HEK293 (cell line): ENCODE measurements around the gene C8A.

Experiments used
- CTCF ChIA-PET: fragments of 350-600 bp; formaldehyde crosslinking; extraction: SDS; loops from one replicate; lab custom pipeline; 2021; ENCODE audit warnings: antibody characterized with exemption; lab: Yijun Ruan, JAX
- POLR2A ChIA-PET: fragments of 300-600 bp; formaldehyde crosslinking; extraction: SDS; loops from one replicate; lab custom pipeline; 2020; ENCODE audit warnings: antibody characterized with exemption, inconsistent platforms; lab: Yijun Ruan, JAX
- H3K27ac ChIP-seq: fragments of 200-500 bp; sonication (Bioruptor generic); 2 replicates; pipeline ENCODE4 v1.5.1; 2014; ENCODE audit warnings: low read depth, low read length, control low read depth, inconsistent platforms; ENCODE audit errors: extremely low read depth
- H3K36me3 ChIP-seq, 2 experiments: fragments of 200-500 bp in 1 of 2; sonication (Bioruptor generic) in 1 of 2; 1 replicate in 1 of 2; 2 replicates in 1 of 2; pipeline ENCODE4 v1.5.1; 2014 to 2017; ENCODE audit warnings: inconsistent platforms in 2 of 2, low read length in 2 of 2; ENCODE audit not compliant: control insufficient read depth in 2 of 2, insufficient read depth in 1 of 2
- H3K4me1 ChIP-seq: fragments of 200-500 bp; sonication (Bioruptor generic); 2 replicates; pipeline ENCODE4 v1.5.1; 2014; ENCODE audit warnings: mild to moderate bottlenecking, low read length, inconsistent platforms; ENCODE audit not compliant: control insufficient read depth, insufficient read depth
- H3K4me3 ChIP-seq: 2 replicates; pipeline ENCODE4 v1.5.1; 2011; ENCODE audit warnings: low read depth, mild to moderate bottlenecking, control low read depth, low read length, moderate library complexity
- H3K9me3 ChIP-seq: fragments of 200-500 bp; sonication (Bioruptor generic); 2 replicates; pipeline ENCODE4 v1.5.1; 2014; ENCODE audit warnings: low read depth, low read length, inconsistent platforms; ENCODE audit not compliant: control insufficient read depth, insufficient read depth
- ELK4 ChIP-seq: IDR thresholded peaks from 2 replicates; pipeline ENCODE4 v1.6.1; 2011; ENCODE audit warnings: mild to moderate bottlenecking, low read depth, low read length, borderline replicate concordance
- KLF9 ChIP-seq: fragments of 450-650 bp; formaldehyde crosslinking; IDR thresholded peaks from 2 replicates; pipeline ENCODE4 v1.5.1; 2016; ENCODE audit warnings: missing biosample characterization, missing genetic modification characterization, low read depth
- PBX3 ChIP-seq: sonication (generic); formaldehyde crosslinking; IDR thresholded peaks from 2 replicates; pipeline ENCODE4 v1.8.1; 2022; ENCODE audit warnings: mild to moderate bottlenecking, moderate library complexity, missing genetic modification reagents
- REPIN1 ChIP-seq: fragments of 450-650 bp; formaldehyde crosslinking; IDR thresholded peaks from 2 replicates; pipeline ENCODE4 v1.5.1; 2017; ENCODE audit warnings: missing biosample characterization, missing genetic modification characterization, low read depth
- SCRT2 ChIP-seq: fragments of 450-650 bp; formaldehyde crosslinking; IDR thresholded peaks from 2 replicates; pipeline ENCODE4 v1.5.1; 2016; ENCODE audit warnings: missing biosample characterization, missing genetic modification characterization
- ZBTB10 ChIP-seq: fragments of 450-650 bp; formaldehyde crosslinking; IDR thresholded peaks from 2 replicates; pipeline ENCODE4 v1.5.1; 2016; ENCODE audit warnings: missing biosample characterization, missing genetic modification characterization
- ZBTB21 ChIP-seq: fragments of 450-650 bp; formaldehyde crosslinking; IDR thresholded peaks from 2 replicates; pipeline ENCODE4 v1.5.1; 2017; ENCODE audit warnings: missing biosample characterization, missing genetic modification characterization
- ZFHX2 ChIP-seq: fragments of 450-650 bp; formaldehyde crosslinking; conservative IDR thresholded peaks from 2 replicates; pipeline ENCODE4 v1.5.1; 2016; ENCODE audit warnings: missing biosample characterization, missing genetic modification characterization
- ZFP3 ChIP-seq: fragments of 450-650 bp; formaldehyde crosslinking; IDR thresholded peaks from 2 replicates; pipeline ENCODE4 v1.5.1; 2016; ENCODE audit warnings: low read depth, missing biosample characterization, missing genetic modification characterization
- ZNF132 ChIP-seq: fragments of 450-650 bp; formaldehyde crosslinking; IDR thresholded peaks from 2 replicates; pipeline ENCODE4 v1.5.1; 2017; ENCODE audit warnings: missing biosample characterization, missing genetic modification characterization, borderline replicate concordance
- ZNF138 ChIP-seq: fragments of 450-650 bp; formaldehyde crosslinking; IDR thresholded peaks from 2 replicates; pipeline ENCODE4 v1.5.1; 2016; ENCODE audit warnings: missing biosample characterization, missing genetic modification characterization, borderline replicate concordance
- ZNF174 ChIP-seq: fragments of 450-650 bp; formaldehyde crosslinking; IDR thresholded peaks from 2 replicates; pipeline ENCODE4 v1.5.0; 2017; ENCODE audit warnings: missing biosample characterization, mild to moderate bottlenecking, missing genetic modification characterization
- ZNF175 ChIP-seq: fragments of 450-650 bp; formaldehyde crosslinking; IDR thresholded peaks from 2 replicates; pipeline ENCODE4 v1.5.1; 2016; ENCODE audit warnings: missing biosample characterization, missing genetic modification characterization
- ZNF341 ChIP-seq: fragments of 450-650 bp; formaldehyde crosslinking; IDR thresholded peaks from 2 replicates; pipeline ENCODE4; 2016; ENCODE audit warnings: low read depth, missing biosample characterization, missing genetic modification characterization
- ZNF366 ChIP-seq: fragments of 450-650 bp; formaldehyde crosslinking; conservative IDR thresholded peaks from 2 replicates; pipeline ENCODE4 v1.5.1; 2016; ENCODE audit warnings: missing biosample characterization, missing genetic modification characterization
- ZNF391 ChIP-seq: fragments of 450-650 bp; formaldehyde crosslinking; IDR thresholded peaks from 2 replicates; pipeline ENCODE4 v1.5.1; 2016; ENCODE audit warnings: low read depth, missing biosample characterization, missing genetic modification characterization, borderline replicate concordance
- ZNF404 ChIP-seq: fragments of 450-650 bp; formaldehyde crosslinking; IDR thresholded peaks from 2 replicates; pipeline ENCODE4 v1.5.1; 2017; ENCODE audit warnings: missing biosample characterization, missing genetic modification characterization
- ZNF426 ChIP-seq: fragments of 450-650 bp; formaldehyde crosslinking; IDR thresholded peaks from 2 replicates; pipeline ENCODE4 v1.5.1; 2017; ENCODE audit warnings: missing biosample characterization, missing genetic modification characterization, mild to moderate bottlenecking, inconsistent platforms, moderate library complexity
- ZNF501 ChIP-seq: fragments of 450-650 bp; formaldehyde crosslinking; IDR thresholded peaks from 2 replicates; pipeline ENCODE4 v1.5.1; 2016; ENCODE audit warnings: missing biosample characterization, missing genetic modification characterization
- ZNF530 ChIP-seq: fragments of 450-650 bp; formaldehyde crosslinking; IDR thresholded peaks from 2 replicates; pipeline ENCODE4 v1.5.1; 2016; ENCODE audit warnings: low read depth, missing biosample characterization, missing genetic modification characterization
- ZNF548 ChIP-seq: fragments of 450-650 bp; formaldehyde crosslinking; IDR thresholded peaks from 2 replicates; pipeline ENCODE4 v1.5.1; 2016; ENCODE audit warnings: missing biosample characterization, missing genetic modification characterization
- ZNF558 ChIP-seq: fragments of 450-650 bp; formaldehyde crosslinking; IDR thresholded peaks from 2 replicates; pipeline ENCODE4 v1.5.1; 2016; ENCODE audit warnings: missing biosample characterization, missing genetic modification characterization
- ZNF560 ChIP-seq: fragments of 450-650 bp; formaldehyde crosslinking; IDR thresholded peaks from 2 replicates; pipeline ENCODE4 v1.5.1; 2017; ENCODE audit warnings: missing biosample characterization, missing genetic modification characterization, borderline replicate concordance
- ZNF626 ChIP-seq: fragments of 450-650 bp; sonication (Bioruptor Pico); formaldehyde crosslinking; IDR thresholded peaks from 2 replicates; pipeline ENCODE4 v1.5.1; 2018; ENCODE audit warnings: missing biosample characterization, missing genetic modification characterization, inconsistent platforms
- ZNF660 ChIP-seq: fragments of 450-650 bp; IDR thresholded peaks from 2 replicates; pipeline ENCODE4 v1.5.1; 2018; ENCODE audit warnings: missing biosample characterization, mild to moderate bottlenecking, missing genetic modification characterization
- ZNF76 ChIP-seq: fragments of 450-650 bp; formaldehyde crosslinking; IDR thresholded peaks from 2 replicates; pipeline ENCODE4; 2016; ENCODE audit warnings: low read depth, missing biosample characterization, missing genetic modification characterization, borderline replicate concordance
- ZNF830 ChIP-seq: fragments of 450-650 bp; IDR thresholded peaks from 2 replicates; pipeline ENCODE4 v1.5.0; 2018; ENCODE audit warnings: missing biosample characterization, missing genetic modification characterization, low read depth, mild to moderate bottlenecking, moderate library complexity
- ZNF843 ChIP-seq: fragments of 450-650 bp; formaldehyde crosslinking; IDR thresholded peaks from 2 replicates; pipeline ENCODE4 v1.5.1; 2016; ENCODE audit warnings: missing biosample characterization, missing genetic modification characterization

The C8A gene

GRCh38 chr1:56938646-56939045 is 84.0 kb downstream of the C8A start:
- Histone ChIP-seq H3K9me3 (no peaks in the 10 kb centered on the region), H3K36me3 (no peaks in the 10 kb centered on the region), H3K4me3 (no peak overlapping the region), H3K27ac (no peak overlapping the region), H3K4me1 (no peaks in the 10 kb centered on the region)
- TF ChIP-seq ZNF174 (tag by site-specific recombination) (no peak), ZNF426 (tag by site-specific recombination) (no peak), ZNF548 (tag by site-specific recombination) (no peak), ZNF626 (tag by site-specific recombination) (no peak), ZNF501 (tag by site-specific recombination) (no peak), ZNF558 (no peak), ZNF404 (tag by site-specific recombination) (no peak), ZBTB10 (no peak)
- ChIA-PET POLR2A (no interaction called here), CTCF (interaction anchor here (0.6 to 0.7 kb wide), 2 partner anchors 14 to 15 kb away, joined by 4 read pairs; no protein-coding TSS in a partner anchor)

GRCh38 chr1:56939209-56939608 is 84.6 kb downstream of the C8A start:
- no peak overlapping the region for H3K4me3 ChIP-seq
- H3K4me1 ChIP-seq, result no peaks in the 10 kb centered on the region
- no peak overlapping the region for H3K27ac ChIP-seq
- POLR2A ChIA-PET, result no interaction called here
- TF ChIP-seq ZNF132 (tag by site-specific recombination) (no peak), ZFP3 (tag by site-specific recombination) (no peak), ZFHX2 (no peak), ZNF391 (tag by site-specific recombination) (no peak), ZNF501 (tag by site-specific recombination) (no peak), ZNF560 (tag by site-specific recombination) (no peak), ZNF843 (no peak), REPIN1 (no peak), ZNF660 (tag by site-specific recombination) (no peak), KLF9 (tag by site-specific recombination) (no peak), ZNF366 (tag by site-specific recombination) (no peak), ELK4 (no peak)
- no peaks in the 10 kb centered on the region for H3K36me3 ChIP-seq
- no peaks in the 10 kb centered on the region for H3K9me3 ChIP-seq
- CTCF ChIA-PET, result no interaction called here

GRCh38 chr1:56940039-56940438 is 85.4 kb downstream of the C8A start:
- ChIA-PET CTCF (no interaction called here), POLR2A (no interaction called here)
- TF ChIP-seq ZNF830 (no peak), ZBTB21 (tag by site-specific recombination) (no peak), ZNF175 (no peak), ZNF138 (tag by site-specific recombination) (no peak), ZNF341 (tag by site-specific recombination) (no peak), ZNF530 (tag by site-specific recombination) (no peak), SCRT2 (tag by site-specific recombination) (no peak), PBX3 (CRISPR knock-in tag) (no peak), ZNF76 (no peak)

More at GRCh38 chr1:56940039-56940438, 85.4 kb downstream of the C8A start:
- no peak overlapping the region for H3K4me3 ChIP-seq
- H3K36me3 ChIP-seq, result no peaks in the 10 kb centered on the region
- H3K27ac ChIP-seq, result no peak overlapping the region
- no peaks in the 10 kb centered on the region for H3K4me1 ChIP-seq
- H3K9me3 ChIP-seq, result no peaks in the 10 kb centered on the region
